Brain pericyte (primary cell): ENCODE results near the gene LTO1.

Experiments
- DNase-seq: peaks from one replicate; pipeline ENCODE4 v3.0.0-alpha.2; 2012; ENCODE audit warnings: low read depth, low spot score

Gene LTO1

DNA sequence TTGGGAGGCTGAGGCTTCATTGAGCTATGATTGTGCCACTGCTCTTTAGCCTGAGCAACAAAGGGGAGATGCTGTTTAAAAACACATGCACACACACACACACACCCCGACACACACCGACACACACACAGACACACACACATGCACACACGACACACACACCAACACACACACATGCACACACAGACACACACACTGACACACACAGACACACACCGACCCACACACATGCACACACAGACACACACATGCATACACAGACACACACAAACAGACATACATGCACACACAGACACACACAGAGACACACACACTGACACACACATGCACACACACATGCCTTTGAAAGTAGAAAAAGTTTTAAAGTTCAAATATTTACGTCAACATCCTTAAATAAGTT is 5.5 kb upstream of the LTO1 start:
- DNase-seq, result no peak

DNA sequence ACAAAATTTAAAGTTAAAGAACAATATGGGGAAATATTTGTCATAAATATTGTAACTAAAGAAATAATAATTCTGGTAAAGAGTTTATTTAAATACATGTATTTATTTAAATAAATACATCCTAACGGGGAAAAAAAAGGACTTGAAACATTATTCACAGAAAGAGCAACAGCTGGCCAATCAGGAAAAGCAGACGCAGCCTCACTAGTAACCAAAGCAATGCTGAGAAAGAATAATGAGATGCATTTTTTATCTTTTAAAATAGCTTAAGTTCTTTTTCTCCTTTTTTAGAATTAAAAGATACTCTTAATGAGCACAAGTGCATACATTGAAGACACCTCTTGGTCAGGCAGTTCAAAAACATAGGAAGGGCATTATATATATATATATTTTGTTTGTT is 2.6 kb upstream of the LTO1 start:
- no peak for DNase-seq

DNA sequence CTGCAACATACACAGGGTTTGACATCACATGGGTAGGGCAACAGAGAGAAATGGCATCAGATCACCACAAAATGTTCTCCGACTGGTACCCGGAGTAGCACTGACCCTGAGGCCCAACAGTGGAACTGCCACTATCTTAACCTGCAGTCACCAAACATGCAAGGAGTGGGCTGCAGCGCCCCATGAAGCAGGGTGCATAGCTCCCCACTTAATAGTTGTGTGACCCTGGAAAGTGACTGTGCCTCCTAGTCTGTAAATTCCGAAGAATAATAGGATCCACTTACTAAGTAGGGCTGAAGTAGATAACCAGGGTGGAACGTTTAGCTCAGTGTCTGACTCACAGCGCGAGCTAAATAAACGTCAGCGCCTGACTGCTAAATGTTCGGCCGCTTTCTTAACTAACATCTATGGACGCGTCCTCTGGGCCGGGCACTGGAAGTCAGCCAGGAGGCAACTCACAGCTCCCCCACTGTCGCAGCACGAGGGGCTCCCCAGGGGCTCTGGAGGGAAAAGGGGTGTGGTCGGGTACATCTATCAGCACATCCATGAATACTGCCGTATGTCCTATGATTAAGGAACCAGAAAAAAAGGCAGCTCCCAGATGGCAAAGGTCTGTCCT is 777 bp downstream of the LTO1 start:
- DNase-seq, result no peak

DNA sequence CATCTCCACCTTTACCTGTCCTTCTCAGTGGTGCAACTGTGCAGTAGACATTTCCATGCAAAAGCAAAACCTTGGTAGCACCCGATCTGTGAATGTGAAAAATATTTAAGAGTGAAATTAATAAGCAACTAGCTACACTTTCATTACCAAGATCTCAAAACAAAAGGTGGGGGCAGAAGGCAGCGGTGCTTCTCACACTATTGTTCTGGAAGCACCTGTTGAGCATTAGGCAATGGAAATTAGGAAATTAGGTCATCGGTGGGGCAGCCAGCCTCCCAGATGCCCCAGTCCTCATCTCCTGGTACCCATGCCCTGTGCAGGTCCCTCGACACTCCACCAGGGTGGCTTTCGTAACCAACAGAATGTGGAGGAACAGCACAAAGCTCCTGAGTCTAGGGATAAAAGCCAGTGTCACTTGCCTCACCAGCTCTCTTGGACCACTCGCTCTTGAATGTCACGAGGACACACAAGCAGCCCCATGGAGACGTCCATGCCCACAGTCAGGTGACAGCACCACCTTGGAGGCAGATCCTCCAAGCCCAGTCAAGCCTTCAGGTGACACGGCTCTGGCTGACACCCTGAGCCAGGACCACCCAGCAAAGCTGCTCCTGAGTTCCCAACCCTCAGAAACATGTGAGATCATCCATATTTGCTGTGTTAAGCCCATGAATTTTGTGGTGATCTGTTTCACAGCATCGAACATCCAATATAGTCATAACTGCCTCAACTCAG is 3.3 kb downstream of the LTO1 start:
- no peak for DNase-seq

DNA sequence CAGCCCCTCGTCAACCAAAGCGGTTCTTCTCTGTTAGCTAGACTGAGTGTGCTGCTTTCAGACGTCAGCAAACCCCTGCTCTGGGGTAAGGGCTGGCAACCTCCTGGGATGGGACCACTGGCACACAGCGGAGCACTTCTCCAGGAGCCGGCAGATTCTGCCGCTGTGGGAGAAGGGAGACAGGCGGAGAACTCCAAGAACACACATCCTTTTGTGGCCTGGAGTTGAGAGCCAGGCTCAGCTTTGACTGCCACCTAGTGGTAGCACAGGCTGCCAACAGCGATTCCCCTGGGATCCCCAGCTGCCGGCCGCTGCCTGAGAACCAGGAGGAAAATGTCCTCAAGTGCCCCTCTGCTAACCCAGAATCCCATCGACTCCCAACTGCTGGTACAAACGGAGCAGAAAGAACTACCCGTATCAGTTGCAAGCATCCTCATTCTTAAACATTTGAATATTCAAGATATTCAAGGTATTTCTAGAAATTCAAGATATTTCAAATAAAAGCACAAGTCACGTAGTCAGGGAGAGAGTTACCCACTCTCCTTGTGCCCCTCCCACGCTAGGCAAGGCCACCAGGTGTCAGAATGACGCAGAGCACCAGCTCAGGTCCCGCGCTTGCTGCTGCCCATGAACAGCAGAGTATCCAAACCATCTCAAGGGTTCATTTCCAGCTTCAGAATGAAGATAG is 4.9 kb downstream of the LTO1 start:
- peak; percentile 79 for DNase-seq

DNA sequence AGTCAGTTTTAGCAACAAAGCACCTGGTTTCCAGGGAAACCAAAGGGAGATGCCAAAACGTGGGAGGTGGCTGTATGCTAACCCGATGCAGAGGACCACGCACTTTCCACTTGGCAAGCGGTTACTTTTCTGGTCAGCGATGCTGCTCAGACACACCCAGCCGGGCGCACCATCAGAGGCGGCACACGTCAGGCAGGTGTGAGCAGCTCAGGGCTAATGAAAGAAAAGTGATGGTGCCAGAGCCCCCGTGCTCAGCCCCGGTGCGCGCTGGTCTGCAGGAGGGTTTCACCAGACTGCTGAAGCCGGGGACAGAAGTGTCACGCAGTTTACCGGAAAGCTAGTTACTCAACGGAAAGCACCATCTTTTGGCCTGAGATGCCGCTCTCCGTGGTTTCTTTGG is 5.7 kb downstream of the LTO1 start:
- no peak for DNase-seq

DNA sequence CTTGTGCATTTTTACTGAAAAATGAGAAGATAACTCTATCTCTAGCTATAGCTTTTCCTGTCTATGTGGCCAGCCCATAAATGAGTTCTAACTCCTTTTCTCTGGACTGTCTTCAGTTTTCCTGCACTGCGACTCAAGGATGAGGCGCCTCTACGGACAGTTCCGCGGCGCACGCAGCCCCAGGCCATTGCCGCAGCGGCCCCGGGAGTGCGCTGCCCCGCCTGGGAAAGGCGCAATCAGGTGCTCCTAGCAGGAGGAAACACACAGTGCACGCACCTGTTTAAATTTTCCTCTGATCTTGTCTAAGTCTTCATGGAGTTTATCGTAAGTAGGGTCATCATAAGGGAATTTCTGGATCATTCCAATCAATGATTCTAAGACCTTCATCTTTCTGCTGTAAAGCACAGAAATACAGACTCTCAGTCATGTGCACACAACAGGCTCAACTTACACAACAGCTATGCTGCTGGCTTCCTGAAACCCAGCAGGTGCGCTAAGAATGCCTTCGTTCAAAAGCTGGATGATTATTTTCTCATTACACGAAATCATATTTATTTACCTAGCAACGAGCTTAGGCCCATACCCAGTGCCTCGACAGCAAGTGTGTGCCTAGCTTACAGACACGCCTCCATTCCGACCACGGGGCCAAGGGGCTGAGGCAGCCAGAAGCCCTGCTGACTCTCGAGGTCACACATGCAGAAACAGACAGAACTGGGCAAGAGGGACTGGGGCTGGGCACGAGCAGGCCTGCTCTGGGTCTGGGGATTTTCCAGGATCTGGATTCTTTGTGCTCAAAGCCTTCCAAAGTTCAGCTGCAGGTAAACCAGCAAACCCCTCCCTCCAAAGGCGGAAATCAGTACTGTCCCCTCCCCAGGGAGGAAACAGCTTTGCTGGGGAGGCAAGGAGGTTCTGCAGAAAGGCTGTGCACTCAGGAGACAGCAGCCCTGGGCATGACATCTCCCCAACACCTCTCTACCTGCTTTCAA is 7.2 kb downstream of the LTO1 start:
- no peak for DNase-seq

DNA sequence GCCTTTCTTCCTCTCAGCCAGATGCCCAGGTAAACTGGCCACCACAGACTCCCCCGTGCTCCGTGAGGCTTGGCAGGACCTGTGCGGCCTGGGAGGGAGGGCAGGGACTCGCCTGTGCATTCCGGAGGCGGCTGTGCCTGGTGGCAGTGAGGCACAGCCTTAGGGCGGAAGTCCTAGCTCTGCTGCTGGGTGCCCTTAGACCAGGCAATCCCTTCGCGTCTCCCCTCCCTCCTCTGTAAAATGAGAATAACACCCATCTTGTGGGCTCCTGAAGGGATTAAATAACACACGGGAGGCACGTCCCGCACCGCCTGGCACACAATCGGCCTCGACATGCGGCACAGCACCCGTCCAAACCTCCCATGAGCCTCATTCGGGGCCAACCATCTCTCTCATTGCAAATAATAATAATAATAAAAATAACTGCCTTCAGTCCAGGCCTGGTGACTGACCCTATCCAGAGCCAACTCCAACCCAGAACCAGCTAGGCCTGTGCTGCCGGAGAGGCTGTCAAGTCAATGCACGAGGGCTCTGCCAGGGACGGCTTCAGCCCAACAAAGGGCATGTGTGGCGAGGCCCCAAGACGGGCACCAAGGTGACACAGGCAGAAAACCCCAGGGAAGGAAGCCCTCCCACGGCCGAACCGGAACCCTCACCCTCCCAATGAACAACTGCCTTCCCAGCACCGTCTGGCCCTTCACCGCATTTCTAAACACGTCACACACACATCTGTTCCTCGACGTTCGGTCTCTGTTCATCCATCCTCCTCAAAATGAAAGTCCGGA is 8.2 kb downstream of the LTO1 start:
- no peak for DNase-seq

DNA sequence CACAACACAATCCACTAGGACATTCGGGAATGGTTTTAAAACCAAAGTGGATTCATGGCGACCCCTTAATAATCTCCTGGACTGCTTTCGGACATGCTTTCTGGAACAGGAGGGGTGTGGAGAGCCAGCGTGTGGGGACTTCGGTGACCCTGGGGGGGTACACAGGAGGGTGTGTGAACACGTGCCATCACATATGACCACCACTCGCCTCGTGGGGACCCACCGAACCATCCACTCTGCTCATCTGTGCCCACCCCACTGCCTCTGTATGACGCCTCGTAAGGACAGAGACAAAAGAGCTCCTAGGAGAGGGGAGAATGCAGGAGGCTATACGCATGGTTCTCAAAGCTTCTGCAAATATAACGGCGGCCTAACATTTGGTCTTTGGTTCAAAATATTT is 8.9 kb downstream of the LTO1 start:
- no peak for DNase-seq

DNA sequence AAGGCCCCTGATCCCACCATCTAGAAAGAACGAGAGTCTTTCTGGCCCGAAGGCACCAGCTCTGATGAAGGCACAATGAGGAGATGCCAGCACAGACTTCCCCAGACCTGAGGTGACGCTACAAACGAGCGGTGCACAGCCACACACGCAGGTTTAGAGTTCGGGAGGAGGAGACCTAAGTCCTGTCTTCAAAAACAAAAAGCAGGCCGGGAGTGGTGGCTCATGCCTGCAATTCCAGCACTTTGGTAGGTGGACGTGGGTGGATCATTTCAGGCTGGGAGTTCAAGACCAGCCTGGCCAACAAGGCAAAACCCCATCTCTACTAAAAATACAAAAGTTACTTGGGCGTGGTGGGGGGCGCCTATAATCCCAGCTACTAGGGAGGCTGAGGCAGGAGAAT is 9.5 kb downstream of the LTO1 start:
- DNase-seq, result no peak

DNA sequence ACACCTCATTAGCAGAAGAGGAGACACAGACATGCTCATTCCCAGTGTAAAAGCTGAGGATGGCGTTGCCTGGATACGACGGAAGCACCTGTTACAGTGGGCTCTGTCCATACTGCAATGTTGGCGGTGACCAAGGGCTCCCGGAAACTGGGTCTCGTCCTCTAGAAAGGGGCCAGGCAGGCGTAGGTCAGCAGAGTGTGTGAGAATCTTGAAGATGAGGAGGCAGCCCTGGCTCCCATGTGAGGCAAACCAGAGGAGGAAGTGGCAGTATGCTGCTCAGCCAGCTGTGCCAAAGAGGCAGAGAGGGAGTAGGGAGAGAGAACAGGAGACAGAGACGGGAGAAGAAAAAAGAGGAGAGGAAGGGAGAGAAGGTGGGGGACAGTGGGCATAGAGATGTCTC is 10.3 kb downstream of the LTO1 start:
- DNase-seq, result no peak

DNA sequence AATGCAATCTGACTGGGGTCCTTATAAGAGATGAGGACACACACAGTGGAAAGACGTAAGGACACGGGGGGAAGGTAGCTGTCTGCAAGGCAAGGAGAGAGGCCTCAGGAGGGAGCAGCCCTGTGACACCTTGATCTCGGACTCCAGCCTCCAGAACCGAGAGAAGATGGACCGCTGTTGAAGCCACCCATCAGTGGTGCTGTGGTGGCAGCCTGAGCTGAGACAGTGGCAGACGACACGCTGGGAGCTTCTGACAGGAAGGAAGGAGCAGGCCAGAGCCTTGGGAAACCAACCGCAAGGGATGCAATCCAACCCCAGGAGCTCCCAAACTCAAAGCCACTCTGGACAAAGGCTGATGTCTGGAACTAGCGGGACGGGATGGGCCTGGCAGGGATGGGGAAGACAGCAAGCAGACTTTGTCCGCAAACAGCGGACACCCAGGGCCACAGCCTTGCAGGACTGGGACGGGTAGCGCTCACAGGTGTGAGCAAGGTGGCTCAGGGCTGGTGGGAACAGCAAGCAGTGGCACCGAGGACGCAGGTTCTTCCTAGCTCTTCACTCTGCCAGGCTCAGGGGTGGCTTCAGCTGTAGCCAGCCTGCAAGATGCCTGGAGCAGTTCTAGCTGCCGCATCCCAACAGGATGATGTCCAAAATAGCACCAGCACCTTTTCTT is 10.9 kb downstream of the LTO1 start:
- no peak for DNase-seq

DNA sequence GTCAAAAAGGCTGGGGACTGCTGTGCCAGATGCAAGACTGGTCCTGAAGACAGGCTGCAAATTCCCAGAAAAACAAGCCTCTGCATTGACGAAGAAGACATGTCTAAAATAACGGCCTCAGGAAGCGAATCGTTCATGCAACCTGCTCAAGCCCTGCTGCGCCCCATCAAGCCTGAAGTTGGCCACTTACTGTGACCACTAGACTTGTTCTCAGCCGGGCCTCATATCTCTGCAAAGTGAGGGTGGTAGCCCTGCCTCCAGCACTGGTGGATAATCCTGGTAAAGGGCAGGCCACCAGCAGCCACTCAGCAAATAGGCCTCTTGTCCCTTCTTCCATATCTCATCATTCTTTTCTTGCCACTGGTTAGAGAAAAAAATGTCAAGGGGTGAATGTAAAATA is 11.8 kb downstream of the LTO1 start:
- no peak for DNase-seq

DNA sequence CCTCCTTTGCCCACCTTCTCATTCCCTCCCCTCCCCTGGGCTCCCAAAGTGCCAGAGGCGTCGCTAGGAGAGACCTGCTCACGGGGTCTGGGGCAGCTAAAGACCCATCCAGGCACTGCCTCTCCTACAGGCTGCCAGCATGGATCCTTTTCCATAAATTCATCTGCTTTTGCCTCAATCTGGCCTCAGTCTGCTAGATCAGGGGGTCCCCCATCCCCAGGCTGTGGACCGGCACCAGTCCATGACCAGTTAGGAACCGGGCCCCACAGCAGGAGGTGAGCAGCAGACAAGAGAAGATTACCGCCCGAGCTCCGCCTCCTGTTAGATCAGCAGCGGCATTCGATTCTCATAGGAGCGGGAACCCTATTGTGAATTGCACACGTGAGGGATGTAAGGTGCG is 12.3 kb downstream of the LTO1 start:
- DNase-seq, result no peak

DNA sequence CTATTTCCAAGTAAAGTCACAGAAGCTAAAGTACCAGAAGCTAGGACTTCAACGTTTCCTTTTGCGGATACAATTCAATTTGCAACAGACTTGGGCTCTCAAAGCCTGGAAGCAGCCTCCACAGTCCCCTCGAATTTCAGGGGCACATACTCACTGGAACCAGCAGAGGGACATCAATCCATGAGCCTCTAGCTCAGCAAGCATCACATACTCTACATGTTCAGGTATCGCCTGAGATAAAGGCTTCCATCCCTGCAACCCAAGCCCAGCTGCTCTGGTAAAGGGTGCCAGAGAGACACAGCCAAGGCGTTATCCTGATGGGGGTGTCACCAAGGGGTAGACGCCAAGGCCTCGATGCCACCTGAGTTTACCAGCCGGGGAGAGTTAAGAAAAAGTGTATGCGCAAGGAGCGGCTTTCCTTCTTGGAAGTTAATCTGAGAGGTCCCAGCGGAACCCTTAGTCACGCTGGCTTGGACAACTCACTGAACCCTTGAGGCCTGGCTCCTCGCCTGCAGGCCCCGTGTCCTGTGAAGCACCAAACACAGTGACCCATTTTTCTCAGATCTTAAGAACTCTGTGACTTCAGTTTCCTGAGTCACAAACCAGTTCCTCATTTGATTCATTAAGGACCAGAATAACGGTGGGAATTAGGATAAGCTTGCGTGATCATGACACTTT is 13.0 kb downstream of the LTO1 start:
- DNase-seq, result no peak

DNA sequence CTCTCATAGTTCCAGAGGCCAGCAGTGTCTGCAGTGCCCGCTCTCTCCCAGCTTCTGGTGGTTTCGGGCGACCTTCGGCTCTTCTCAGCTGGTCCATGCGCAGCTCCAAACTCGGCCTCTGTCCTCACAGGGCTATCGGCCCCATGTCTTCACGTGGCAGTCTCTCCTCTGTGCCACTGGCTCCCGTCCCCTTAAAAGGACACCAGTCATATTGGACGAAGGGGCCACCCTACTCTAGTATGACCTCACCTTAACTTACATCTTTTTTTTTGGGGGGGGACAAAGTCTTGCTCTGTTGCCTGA is 13.8 kb downstream of the LTO1 start:
- no peak for DNase-seq

DNA sequence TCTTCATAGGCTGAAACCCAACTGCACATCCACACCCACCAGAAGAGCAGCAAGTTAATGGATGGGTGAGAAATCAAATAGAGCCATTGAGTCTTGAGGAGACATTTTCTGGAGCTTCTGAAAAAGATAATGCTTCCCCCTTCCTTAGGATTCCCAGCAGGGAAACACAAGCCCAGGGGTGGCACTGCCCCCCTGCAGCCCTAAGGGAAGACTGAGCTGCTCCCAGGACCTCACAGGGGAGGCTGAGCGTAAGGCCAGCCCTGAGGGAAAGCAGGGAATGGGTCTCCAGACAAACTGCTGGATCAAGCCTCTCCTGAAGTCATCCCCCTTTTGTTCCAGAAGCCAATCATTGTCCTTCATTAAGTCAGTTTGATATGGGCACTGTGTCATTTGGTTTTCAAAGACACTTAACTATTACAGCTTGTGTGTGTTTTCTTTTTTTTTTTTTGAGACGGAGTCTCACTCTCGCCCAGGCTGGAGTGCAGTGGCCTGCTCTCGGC is 15.1 kb downstream of the LTO1 start:
- no peak for DNase-seq

DNA sequence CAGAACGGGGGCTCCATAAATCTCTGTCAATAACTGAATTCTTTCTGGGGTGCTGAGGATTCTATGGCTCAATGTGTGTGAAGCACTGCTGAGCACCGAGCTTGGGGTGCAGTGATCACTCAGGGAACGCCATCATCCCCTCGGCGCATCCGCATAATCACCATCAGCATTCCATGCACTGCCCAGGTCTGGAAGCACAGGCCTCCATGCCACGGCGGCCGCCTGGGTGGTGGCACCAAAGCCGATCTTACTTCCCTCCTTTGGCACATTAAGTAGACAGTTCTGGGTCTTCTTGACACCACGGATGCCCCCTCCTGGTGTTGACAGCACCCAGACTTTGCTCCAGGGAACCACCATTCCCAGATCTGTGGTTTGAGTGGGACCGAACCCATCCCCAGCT is 15.6 kb downstream of the LTO1 start:
- DNase-seq, result no peak

DNA sequence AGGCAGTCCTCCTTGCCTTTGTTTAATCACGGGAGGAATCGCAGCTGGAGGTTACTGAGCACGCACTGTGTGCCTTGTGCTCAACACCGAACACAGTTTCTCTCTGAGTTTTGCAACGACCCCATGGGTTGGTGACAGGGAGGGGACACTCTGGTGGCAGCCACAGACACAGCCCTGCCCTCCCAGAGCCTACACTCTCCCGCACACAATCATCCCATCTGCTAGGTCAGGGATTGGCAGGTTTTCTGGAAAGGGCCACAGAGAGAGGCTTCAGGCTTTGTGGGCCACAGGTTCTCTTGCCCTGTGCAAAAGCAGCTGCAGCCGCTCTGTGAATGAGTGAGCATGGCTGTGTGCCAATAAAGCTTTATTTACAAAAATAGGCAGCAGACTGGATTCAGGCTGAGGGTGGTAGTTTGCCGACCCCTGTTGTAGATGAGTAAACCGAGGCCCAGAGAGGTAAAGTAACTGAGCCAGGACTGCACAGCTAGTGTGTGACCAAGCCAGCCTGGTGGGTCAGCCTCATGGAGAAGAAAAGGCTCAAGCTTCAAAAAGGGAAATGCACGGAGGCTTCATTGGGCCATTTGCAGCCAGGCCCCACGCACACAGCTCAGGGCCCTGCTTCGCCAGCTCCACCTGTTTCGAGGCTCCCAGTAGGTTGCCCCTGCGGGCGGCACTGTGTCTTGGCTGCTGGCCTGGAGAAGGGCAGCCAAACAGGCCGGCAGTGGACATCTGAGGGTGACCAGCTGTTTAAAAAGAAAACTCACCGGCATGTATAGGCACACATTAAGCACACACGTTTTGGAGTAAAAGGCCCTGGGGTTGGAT is 16.3 kb downstream of the LTO1 start:
- no peak for DNase-seq
